GM12878 (cell line): ENCODE data around the gene C1QL4. TPM values are rescaled to one million over a fixed set of nuclear protein-coding genes. Genes with fewer than 3 reads are reported as not detected.
A peak's percentile ranks its signal among the peaks of the same experiment; 100 is the strongest.

Experiments
- ATAC-seq: fragments of 200-7000 bp; cut with Tn5 transposase; 3 replicates; pipeline ENCODE4 v1.9.1; 2020; ENCODE audit warnings: mild to moderate bottlenecking, moderate library complexity
- BruUV-seq: library from RNA; stranded (reverse); fragments of 400-500 nt; replicated peaks from 2 replicates; lab custom pipeline; 2021; lab: Mats Ljungman, UMichigan
- CTCF ChIA-PET: fragments of 300-600 bp; sonication (Branson Sonifier 250); formaldehyde crosslinking; extraction: SDS; loops from one replicate; lab custom pipeline; 2021; ENCODE audit warnings: inconsistent platforms; lab: Yijun Ruan, JAX
- POLR2A ChIA-PET: fragments of 350-600 bp; formaldehyde crosslinking; extraction: SDS; loops from one replicate; lab custom pipeline; 2021; ENCODE audit warnings: inconsistent platforms; lab: Charles Lee
- RAD21 ChIA-PET: fragments of 300-600 bp; sonication (Branson Sonifier 250); formaldehyde crosslinking; loops from one replicate; lab custom pipeline; 2023; ENCODE audit warnings: antibody characterized with exemption; ENCODE audit not compliant: unreplicated experiment; lab: Charles Lee
- SMC1A ChIA-PET: fragments of 300-600 bp; sonication (Branson Sonifier 250); formaldehyde crosslinking; loops from one replicate; lab custom pipeline; 2023; ENCODE audit not compliant: unreplicated experiment, uncharacterized antibody; lab: Charles Lee
- DNase-seq: peaks from one replicate; pipeline ENCODE4 v3.0.0-alpha.2; 2011; ENCODE audit warnings: low read depth, low spot score
- FAIRE-seq: peaks from 3 replicates; lab custom pipeline; 2011; peaks lifted over from hg19 to GRCh38; lab: Jason Lieb, UNC
- H2AFZ ChIP-seq: 2 replicates; pipeline ENCODE4 v1.6.0; 2011; ENCODE audit warnings: low read depth, low read length, control low read depth; ENCODE audit not compliant: control insufficient read depth
- H3K27ac ChIP-seq: 2 replicates; pipeline ENCODE4 v1.5.1; 2011; ENCODE audit warnings: control low read depth; ENCODE audit not compliant: control insufficient read depth, insufficient read depth
- H3K27me3 ChIP-seq, 2 experiments: replicated peaks in 1 of 2; 2 replicates each; pipeline versions ENCODE4 v1.6.0 to v1.6.1; 2011; ENCODE audit warnings: low read length in 1 of 2; ENCODE audit not compliant: control insufficient read depth in 2 of 2, insufficient read depth in 2 of 2
- H3K36me3 ChIP-seq, 2 experiments: 2 replicates each; pipeline ENCODE4 v1.5.1; 2011; ENCODE audit warnings: low read length in 1 of 2; ENCODE audit not compliant: control insufficient read depth in 2 of 2, insufficient read depth in 2 of 2
- H3K4me1 ChIP-seq: 2 replicates; pipeline ENCODE4 v1.6.1; 2011; ENCODE audit warnings: mild to moderate bottlenecking, low read length, moderate library complexity, mixed read lengths; ENCODE audit not compliant: control insufficient read depth, insufficient read depth
- H3K4me2 ChIP-seq: 2 replicates; pipeline ENCODE4 v1.6.0; 2011; ENCODE audit warnings: control low read depth; ENCODE audit not compliant: control insufficient read depth, insufficient read depth
- H3K4me3 ChIP-seq: fragments of 200-600 bp; sonication (generic); 2 replicates; pipeline ENCODE4 v1.5.1; 2016
- H3K79me2 ChIP-seq: 2 replicates; pipeline ENCODE4 v1.6.0; 2011; ENCODE audit warnings: low read length; ENCODE audit not compliant: control insufficient read depth, insufficient read depth
- H3K9ac ChIP-seq: 2 replicates; pipeline ENCODE4 v1.8.0; 2011; ENCODE audit warnings: low read length, control low read depth, mixed read lengths; ENCODE audit not compliant: control insufficient read depth, insufficient read depth
- H3K9me3 ChIP-seq: replicated peaks from 3 replicates; pipeline ENCODE4 v1.5.1; 2011; ENCODE audit warnings: mild to moderate bottlenecking, low read length; ENCODE audit not compliant: control insufficient read depth, insufficient read depth
- H4K20me1 ChIP-seq: 2 replicates; pipeline ENCODE4 v1.6.0; 2011; ENCODE audit not compliant: control insufficient read depth, insufficient read depth
- ATF7 ChIP-seq: fragments of 450-650 bp; IDR thresholded peaks from 2 replicates; pipeline ENCODE4 v1.6.1; 2016; ENCODE audit warnings: low read depth, mild to moderate bottlenecking
- CREB1 ChIP-seq: IDR thresholded peaks from 2 replicates; pipeline ENCODE4 v1.6.1; 2012; ENCODE audit warnings: low read depth, mild to moderate bottlenecking, inconsistent platforms
- CREM ChIP-seq: IDR thresholded peaks from 2 replicates; pipeline ENCODE4 v1.6.1; 2014; ENCODE audit warnings: antibody characterized with exemption, low read depth
- CTCF ChIP-seq, 3 experiments: IDR thresholded peaks in 2 of 3; conservative IDR thresholded peaks in 1 of 3; 2 replicates each; pipeline ENCODE4 v1.5.1; 2011; ENCODE audit warnings: low read depth in 3 of 3, low read length in 3 of 3, mild to moderate bottlenecking in 3 of 3, control low read depth in 2 of 3, moderate library complexity in 2 of 3, inconsistent platforms in 1 of 3, mixed read lengths in 1 of 3; ENCODE audit not compliant: control insufficient read depth in 2 of 3, insufficient read depth in 1 of 3; ENCODE audit errors: extremely low read depth in 1 of 3
- E2F4 ChIP-seq: IDR thresholded peaks from 2 replicates; pipeline ENCODE4 v1.6.1; 2012; ENCODE audit warnings: low read depth, low read length, improper control_type of control experiment
- EGR1 ChIP-seq, 2 experiments: IDR thresholded peaks; 1 replicate in 1 of 2; 2 replicates in 1 of 2; pipeline ENCODE4 v1.6.1; 2011 to 2012; ENCODE audit warnings: low read depth in 2 of 2, low read length in 2 of 2, borderline replicate concordance in 1 of 2, mild to moderate bottlenecking in 1 of 2, moderate library complexity in 1 of 2
- ESRRA ChIP-seq: IDR thresholded peaks from 2 replicates; pipeline ENCODE4 v1.6.1; 2012; ENCODE audit warnings: mild to moderate bottlenecking, low read length, improper control_type of control experiment
- HSF1 ChIP-seq: fragments of 150-350 bp; IDR thresholded peaks from 2 replicates; pipeline ENCODE4 v1.6.1; 2014; ENCODE audit warnings: mild to moderate bottlenecking, low read depth, low read length
- IRF4 ChIP-seq: IDR thresholded peaks from 2 replicates; pipeline ENCODE4 v1.6.1; 2011; ENCODE audit warnings: low read depth, low read length
- JUNB ChIP-seq: IDR thresholded peaks from 2 replicates; pipeline ENCODE4 v1.6.1; 2016; ENCODE audit warnings: antibody characterized with exemption, mild to moderate bottlenecking
- MYB ChIP-seq: fragments of 150-350 bp; IDR thresholded peaks from 2 replicates; pipeline ENCODE4 v1.6.1; 2014; ENCODE audit warnings: mild to moderate bottlenecking, low read depth, low read length, borderline replicate concordance
- NFXL1 ChIP-seq: fragments of 450-650 bp; IDR thresholded peaks from 2 replicates; pipeline ENCODE4 v1.6.1; 2017; ENCODE audit warnings: antibody characterized with exemption, mild to moderate bottlenecking, borderline replicate concordance
- POLR2A ChIP-seq: IDR thresholded peaks from 2 replicates; pipeline ENCODE4 v1.6.1; 2011; ENCODE audit warnings: low read depth, mild to moderate bottlenecking, low read length
- RAD21 ChIP-seq: IDR thresholded peaks from 2 replicates; pipeline ENCODE4 v1.6.1; 2011; ENCODE audit warnings: mild to moderate bottlenecking, low read depth, low read length, moderate library complexity; ENCODE audit not compliant: insufficient read depth
- RB1 ChIP-seq: fragments of 450-650 bp; formaldehyde crosslinking; IDR thresholded peaks from 2 replicates; pipeline ENCODE4 v1.6.1; 2017; ENCODE audit warnings: mild to moderate bottlenecking, borderline replicate concordance
- RELB ChIP-seq: fragments of 450-650 bp; IDR thresholded peaks from 2 replicates; pipeline ENCODE4 v1.6.1; 2017; ENCODE audit warnings: low read depth, mild to moderate bottlenecking, moderate library complexity
- SMARCA5 ChIP-seq: fragments of 450-650 bp; IDR thresholded peaks from 2 replicates; pipeline ENCODE4 v1.6.1; 2017; ENCODE audit warnings: mild to moderate bottlenecking
- STAT1 ChIP-seq: fragments of 450-650 bp; conservative IDR thresholded peaks from 2 replicates; pipeline ENCODE4 v1.6.1; 2014; ENCODE audit warnings: antibody characterized with exemption, mild to moderate bottlenecking
- ZNF207 ChIP-seq: fragments of 450-650 bp; IDR thresholded peaks from 2 replicates; pipeline ENCODE4 v1.6.1; 2014; ENCODE audit warnings: antibody characterized with exemption, mild to moderate bottlenecking, borderline replicate concordance
- WGBS: methylation state at CpG from one replicate; pipeline ENCODE4 v1.1.6; 2016; ENCODE audit warnings: low lambda C conversion rate; ENCODE audit not compliant: insufficient replicate concordance, insufficient coverage; ENCODE audit errors: missing lambda C conversion rate; 5-methylcytosine and 5-hydroxymethylcytosine counted together
- in situ Hi-C: fragments of 300-500 bp; cut with MboI; formaldehyde crosslinking; loops from 9 replicates; pipeline ENCODE4 v1.14.3; 2018; ENCODE audit warnings: mixed read lengths
- intact Hi-C: fragments of 100-400 bp; cut with micrococcal nuclease; formaldehyde crosslinking; loops from one replicate; pipeline ENCODE4 v1.14.2; 2022; ENCODE audit not compliant: unreplicated experiment
- polyA plus RNA-seq, 11 experiments: library from polyadenylated mRNA; depleted of rRNA in 4 of 11; unstranded in 6 of 11; stranded (reverse) in 5 of 11; fragments of >200 nt; fragmentation: Nextera tagmentation in 4 of 11; fragmentation: Illumina TruSeq in 1 of 11; extraction: Ambion mirVana in 4 of 11; extraction: Trizol in 1 of 11; gene quantifications; 1 replicate in 1 of 11; 2 replicates in 10 of 11; pipeline versions ENCODE4 v1.2.1 to v1.2.3, GENCODE V29; 2011 to 2016; ENCODE audit warnings: inconsistent platforms in 2 of 11, missing spikeins in 2 of 11, low read depth in 1 of 11
- total RNA-seq, 4 experiments: library from RNA; depleted of rRNA in 3 of 4; stranded (reverse); fragments of >200 nt in 3 of 4; fragmentation: Illumina TruSeq in 1 of 4; extraction: Trizol in 1 of 4; gene quantifications; 2 replicates each; pipeline versions ENCODE4 v1.2.1 to v1.2.3, GENCODE V29; 2013 to 2021

Gene C1QL4
- total and polyA plus RNA-seq, 10 of the 15 experiments (the other 5 are each of a cell fraction or from before 2014, with no cell fraction given) = 0.05 TPM; not detected in 9

- POLR2A ChIA-PET = interaction anchor here (0.9 kb wide), 1 partner anchor 23 kb away, joined by 3 read pairs; no protein-coding TSS in a partner anchor
- H3K27ac ChIP-seq = no peak overlapping the region
- in situ Hi-C loops (loop anchor here (5.0 kb wide), 1 partner anchor 49 kb away; the partner anchor contains the start of gene C1QL4), intact Hi-C loops (loop anchor here (1.0 kb wide), 3 partner anchors 54 to 226 kb away; no protein-coding TSS in a partner anchor)
- H3K9me3 ChIP-seq = no peaks in the 10 kb centered on the region
- CTCF ChIA-PET = interaction anchor here (0.7 to 16.2 kb wide), 38 partner anchors 9 to 315 kb away, joined by 3 to 231 read pairs (median 5); partner anchors contain the start of genes C1QL4, DNAJC22 and TROAP
- H3K4me1 ChIP-seq = no peaks in the 10 kb centered on the region
- H3K4me2 ChIP-seq = no peak overlapping the region
- H3K36me3 ChIP-seq = no peaks in the 10 kb centered on the region
- peak; percentile 94 for FAIRE-seq
- WGBS = 9% methylated on average over 11 of the region's 11 CpGs
- no peak overlapping the region for H3K4me3 ChIP-seq
- no peak overlapping the region for H3K9ac ChIP-seq
- H4K20me1 ChIP-seq = no peaks in the 10 kb centered on the region
- H3K27me3 ChIP-seq = peaks cover 0 to 2% of the 10 kb centered on the region in 2 experiments; a peak in 2 of 4 replicates
- RAD21 ChIA-PET = interaction anchor here (0.6 to 4.4 kb wide), 12 partner anchors 9 to 292 kb away, joined by 3 to 54 read pairs (median 6); partner anchors contain the start of gene DNAJC22
- peak; percentile 80 for ATAC-seq
- no peaks in the 10 kb centered on the region for H3K79me2 ChIP-seq
- no TSS peak for BruUV-seq
- SMC1A ChIA-PET = interaction anchor here (0.9 to 4.6 kb wide), 17 partner anchors 9 to 292 kb away, joined by 3 to 46 read pairs (median 6); partner anchors contain the start of genes DNAJC22 and TROAP
- no peak overlapping the region for H2AFZ ChIP-seq
- DNase-seq = peak; percentile 19
- no peak for TF ChIP-seq IRF4
- peak; percentile 30; the same call in 1 of the 2 replicates for TF ChIP-seq JUNB
- TF ChIP-seq RELB = no peak
- no peak for TF ChIP-seq HSF1
- peak; percentile 77 for TF ChIP-seq CREB1
- peak; percentile 92 for TF ChIP-seq SMARCA5
- peak; percentile 61; the same call in 1 of the 2 replicates for TF ChIP-seq ATF7
- TF ChIP-seq E2F4 = no peak
- TF ChIP-seq CREM = peak; percentile 93
- no peak for TF ChIP-seq MYB
- TF ChIP-seq ZNF207 = peak; percentile 46; the same call in 1 of the 2 replicates
- TF ChIP-seq POLR2A = no peak
- 0 out of 2 replicates have a peak, but pooled peaks have one; percentile 58 for TF ChIP-seq RB1
- TF ChIP-seq ESRRA = no peak
- TF ChIP-seq RAD21 = peak; percentile 85
- TF ChIP-seq CTCF (IDR thresholded peaks at IDR 0.05 in 2 of 3, conservative IDR thresholded peaks at IDR 0.05 in 1 of 3; ENCODE audit: control insufficient read depth in 2 of 3, extremely low read depth in 1 of 3, insufficient read depth in 1 of 3, low read depth in 3 of 3, low read length in 3 of 3) = peak; percentile 69 to 86 (median 84)
- 0 out of 2 replicates have a peak, but pooled peaks have one; percentile 24 for TF ChIP-seq NFXL1
- TF ChIP-seq EGR1 (IDR thresholded peaks at IDR 0.05; ENCODE audit: borderline replicate concordance in 1 of 2, low read depth in 2 of 2, low read length in 2 of 2) = no peak
- TF ChIP-seq STAT1 = 0 out of 2 replicates have a peak, but pooled peaks have one; percentile 38
Measured at GRCh38 chr12:49288412-49288853, 48.6 kb downstream of the C1QL4 start.
